DMS 273 (cell line): ENCODE measurements around the gene PTPRN2.
A peak's percentile ranks its signal among the peaks of the same experiment; 100 is the strongest.

Experiments used
- DNase-seq: peaks from one replicate; lab custom pipeline; 2025; ENCODE audit not compliant: unreplicated experiment; lab: John Stamatoyannopoulos, UW

Gene PTPRN2

DNA sequence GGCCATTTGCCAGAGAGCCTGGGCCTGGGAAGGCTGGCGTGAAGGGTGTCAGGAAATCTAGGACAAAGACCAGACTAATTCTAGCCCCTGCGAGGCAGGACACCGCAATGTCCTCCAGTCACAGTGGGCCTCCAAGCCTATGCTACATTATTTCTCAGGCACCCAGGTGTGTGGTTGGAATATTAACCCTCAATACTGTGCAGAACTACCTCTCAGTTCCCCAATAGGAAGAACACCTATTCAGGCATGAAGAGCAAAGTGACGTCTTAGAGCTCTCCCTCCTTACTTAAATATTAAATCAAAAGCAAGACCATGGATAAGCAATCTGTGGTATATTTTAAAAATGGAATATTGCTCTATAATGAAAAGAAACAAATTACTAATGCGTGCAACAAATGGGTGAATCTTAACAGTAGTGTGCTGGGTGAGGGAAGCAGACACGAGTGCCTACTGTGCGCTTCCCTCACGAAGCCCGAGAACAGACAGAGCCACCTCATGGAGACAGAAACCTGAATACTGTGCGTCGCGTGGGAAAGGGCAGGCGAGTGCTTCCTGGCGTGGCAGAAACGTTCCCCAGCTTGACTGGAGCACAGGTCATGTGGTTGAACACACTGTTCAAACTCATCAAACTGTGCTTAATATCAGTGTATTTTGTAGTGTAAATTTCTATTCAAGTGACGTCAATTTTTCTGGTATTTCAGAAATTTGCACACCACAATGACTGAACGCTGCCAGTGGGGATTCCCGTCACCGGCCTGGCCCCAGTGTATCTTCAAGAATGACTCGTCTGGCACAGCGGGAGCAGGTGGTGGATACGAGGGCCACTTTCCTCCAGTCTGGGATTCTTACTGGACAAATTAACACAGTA, 15.5 kb upstream of the PTPRN2 start:
- no peak for DNase-seq

DNA sequence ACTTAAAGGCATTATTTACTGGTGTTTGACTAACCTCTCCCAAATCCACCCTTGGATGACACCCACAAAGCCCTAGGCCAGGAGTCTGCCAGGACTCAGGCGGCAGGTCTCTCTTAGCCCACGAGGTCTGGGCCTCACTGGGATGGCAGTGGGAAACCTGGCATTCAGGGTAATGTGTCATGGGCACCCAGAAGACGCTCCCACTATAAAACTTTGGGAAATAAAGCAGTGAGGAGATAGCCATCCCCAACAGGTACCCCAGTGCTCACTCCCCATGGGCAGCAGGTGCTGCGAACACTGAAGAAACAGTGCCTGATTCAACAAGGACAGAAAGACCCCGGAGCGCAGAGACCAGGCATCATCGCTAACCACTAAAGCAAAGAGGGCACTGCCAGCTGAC, 14.4 kb upstream of the PTPRN2 start:
- no peak for DNase-seq

DNA sequence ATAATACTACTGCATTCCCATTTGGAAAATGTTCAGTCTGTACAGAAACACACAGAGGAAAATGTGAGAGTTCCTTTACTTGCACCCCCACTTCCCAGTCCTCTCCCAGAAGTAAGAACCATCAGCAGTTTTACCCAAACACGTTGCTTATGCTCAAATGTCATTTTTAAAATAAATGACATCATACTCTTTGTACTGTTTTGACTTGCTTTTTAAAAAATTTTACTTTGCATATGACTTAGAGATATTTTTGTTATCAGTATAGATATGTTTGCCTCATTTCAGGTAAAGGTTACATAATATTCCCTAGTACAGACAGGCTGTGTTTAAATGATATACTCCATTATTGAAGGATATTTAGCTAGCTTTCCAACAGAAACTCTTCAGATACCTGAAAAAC, 13.5 kb upstream of the PTPRN2 start:
- no peak for DNase-seq

DNA sequence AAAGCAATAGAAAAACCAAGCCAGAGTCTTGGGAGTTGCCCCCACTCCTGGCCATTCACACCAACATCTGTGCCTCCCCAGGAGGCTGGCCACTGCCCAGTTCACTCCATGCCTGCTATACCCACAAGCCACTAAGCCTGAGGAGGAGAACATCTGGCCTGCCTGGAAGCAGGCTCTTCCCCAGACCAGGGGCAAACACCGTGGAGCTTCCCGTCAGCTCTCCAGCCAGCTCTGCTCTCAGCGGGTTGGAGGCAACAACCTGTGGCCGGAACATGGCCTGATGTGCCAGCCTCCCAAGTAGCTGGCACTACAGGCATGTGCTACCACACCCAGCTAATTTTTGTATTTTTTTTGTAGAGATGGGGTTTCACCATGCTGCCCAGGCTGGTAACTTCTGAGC, 9.1 kb upstream of the PTPRN2 start:
- peak; percentile 67 for DNase-seq

DNA sequence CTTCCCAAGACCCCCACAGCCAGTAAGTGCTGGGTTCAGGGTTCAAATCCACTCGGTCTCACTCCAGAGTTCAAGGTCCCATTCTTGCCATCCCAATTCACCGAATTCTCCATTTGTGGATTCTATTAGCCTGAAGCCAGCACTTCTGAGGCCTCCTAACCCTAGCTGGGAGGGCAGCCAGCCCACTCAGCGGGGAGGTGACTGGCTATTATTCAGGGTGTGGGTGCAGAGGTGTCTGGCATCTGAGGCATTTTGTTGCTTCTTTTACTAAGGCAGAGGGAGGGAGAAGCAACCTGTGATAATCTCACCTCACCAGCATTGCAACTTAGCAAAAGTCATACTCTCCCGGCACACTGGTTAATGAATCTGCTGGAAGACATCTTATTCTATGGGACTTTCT, 8.7 kb upstream of the PTPRN2 start:
- DNase-seq, result peak; percentile 59

DNA sequence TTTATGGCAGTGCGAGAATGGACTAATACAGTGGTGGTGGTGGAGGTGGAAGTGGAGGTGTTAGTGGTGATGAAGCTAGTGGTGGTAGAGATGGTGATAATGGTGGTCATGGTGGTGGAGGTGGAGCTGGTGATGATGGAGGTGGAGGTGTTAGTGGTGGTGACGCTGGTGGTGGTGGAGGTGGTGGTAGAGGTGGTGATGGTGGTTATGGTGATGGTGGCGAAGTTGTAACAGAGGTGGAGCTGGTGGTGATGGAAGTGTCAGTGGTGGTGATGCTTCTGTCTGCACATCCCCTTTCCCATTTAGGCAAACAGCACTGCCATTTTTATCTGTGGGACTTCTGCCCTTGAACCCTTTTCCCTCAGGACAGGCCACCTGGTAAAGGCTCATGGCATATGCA, 7.4 kb upstream of the PTPRN2 start:
- DNase-seq, result no peak

DNA sequence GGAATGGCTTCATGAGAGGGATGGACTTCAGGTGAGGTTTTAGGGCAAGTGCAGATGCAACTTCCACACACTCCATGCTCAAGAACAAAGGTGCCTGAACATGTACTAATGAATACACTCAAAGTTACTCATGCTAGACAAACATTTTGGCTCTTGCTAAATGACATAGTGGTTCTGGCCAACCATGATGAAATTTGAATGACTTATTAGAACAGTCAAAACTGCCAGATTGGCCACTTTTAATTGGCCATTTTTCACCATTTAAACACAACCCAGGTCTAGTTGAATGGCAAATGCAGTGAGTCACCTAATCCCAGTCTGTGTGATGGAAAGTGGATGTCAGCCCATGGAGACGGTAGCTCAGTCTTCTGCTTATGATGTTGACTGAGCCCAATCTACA, 4.9 kb upstream of the PTPRN2 start:
- DNase-seq, result no peak

DNA sequence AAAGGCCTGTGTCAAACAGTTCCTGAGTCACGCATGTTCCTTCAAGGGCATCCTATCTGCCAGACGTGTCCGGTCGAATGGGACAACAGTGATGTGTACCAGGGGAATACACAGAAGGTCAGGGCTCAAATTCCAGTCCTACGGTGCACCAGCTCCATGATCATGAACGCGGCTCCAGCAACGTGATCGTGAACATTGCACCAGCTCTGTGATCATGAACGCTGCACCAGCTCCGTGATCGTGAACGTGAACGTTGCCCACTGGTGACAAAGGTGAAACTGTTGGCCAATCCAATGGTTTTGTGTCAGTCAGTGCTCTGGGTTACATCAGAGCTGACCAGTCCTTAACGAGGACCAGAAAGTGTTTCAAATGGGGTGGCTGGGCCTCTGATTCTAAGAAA, 4.3 kb upstream of the PTPRN2 start:
- DNase-seq, result no peak

DNA sequence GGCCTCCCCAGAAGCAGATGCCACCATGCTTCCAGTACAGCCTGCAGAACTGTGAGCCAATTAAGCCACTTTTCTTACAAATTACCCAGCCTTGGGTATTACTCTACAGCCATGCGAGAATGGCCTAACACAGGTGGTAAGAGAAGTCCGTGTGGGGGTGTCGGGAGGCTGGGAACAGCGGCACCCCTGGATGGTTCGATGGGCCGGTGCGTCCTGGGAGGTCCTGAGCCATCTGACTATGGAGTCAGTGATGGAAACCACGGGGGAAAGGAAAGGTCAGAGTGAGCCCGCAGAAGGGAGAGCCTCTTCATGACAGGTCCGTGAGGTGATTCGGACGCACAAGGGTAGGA, 2.5 kb upstream of the PTPRN2 start:
- DNase-seq, result no peak

DNA sequence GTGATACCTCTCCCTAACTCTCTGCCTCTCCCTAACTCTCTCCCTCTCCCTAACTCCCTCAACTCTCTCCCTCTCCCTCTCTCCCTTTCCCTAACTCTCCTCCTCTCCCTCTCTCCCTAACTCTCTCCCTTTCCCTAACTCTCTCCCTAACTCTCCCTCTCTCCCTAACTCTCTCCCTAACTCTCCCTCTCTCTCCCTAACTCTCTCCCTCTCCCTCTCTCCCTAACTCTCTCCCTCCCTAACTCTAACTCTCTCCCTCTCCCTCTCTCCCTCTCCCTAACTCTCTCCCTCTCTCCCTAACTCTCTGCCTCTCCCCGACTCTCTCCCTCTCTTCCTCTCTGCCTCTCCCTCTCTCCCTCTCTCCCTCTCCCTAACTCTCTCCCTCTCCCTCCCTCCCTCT, 2.0 kb upstream of the PTPRN2 start:
- no peak for DNase-seq

DNA sequence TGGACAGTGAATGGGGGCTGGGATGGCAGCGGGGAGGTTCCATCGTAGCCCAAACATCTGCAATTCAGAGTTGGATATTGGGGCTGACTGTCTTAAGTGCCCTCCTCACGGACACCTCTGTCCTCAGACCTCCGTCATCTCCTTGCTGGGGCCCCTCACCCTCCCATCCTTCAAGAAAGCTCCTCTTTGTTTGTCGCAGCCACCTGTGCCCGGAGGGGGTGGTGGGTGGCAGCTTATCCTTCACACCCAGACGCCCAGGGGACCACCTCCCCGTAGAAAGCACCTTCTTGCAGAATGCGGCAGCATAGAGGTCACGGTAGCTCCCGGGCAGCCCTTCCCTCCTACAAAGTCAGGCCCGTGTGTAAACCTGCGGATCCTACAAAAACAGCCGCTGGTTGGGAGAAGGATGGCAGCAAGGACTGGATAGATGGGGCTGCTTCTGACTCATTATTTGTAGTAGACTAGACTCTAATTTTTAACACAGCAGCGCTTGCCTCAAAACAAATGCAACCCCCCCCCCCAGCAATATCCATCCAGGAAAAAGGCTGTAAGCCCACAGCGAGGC, 1.3 kb upstream of the PTPRN2 start:
- no peak for DNase-seq

DNA sequence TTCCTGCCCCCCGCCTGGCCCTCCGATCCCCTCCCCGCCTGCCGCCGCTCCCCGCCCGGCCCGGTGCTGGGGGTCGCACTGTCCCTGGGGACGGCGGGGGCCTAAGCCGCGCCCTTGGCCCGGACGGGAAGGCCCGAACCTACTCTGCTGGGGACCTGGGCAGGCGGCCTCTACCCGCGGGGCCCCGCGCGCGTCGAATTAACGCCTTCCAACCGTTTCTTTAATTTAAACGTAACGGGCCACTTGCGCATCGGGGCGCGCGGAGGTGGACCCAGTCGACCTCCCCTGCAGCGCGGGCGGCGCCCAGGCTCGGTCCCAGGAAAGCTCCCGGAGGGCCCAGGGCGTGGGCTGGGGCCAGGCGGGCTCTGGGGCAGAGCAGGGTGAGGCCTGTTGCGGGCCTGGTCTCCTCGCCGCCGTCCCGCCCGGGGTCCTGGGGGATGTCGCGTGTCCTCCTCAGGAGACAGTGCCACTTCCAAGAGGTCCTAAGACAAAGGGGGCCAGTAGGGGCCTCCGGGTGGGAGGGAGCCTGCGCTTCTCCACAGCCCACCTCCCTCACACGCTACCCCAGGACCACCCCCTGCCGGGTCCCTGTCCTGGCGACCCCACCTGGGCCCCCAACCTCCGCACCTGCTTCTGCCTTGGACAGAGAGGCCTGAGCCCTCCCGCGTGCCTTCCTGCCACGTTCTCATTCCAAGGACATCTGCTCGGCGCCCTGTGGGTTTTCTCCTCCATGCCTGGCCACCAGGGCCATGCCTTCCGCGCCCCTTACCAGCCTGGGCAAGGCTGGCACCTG, 658 bp upstream of the PTPRN2 start:
- DNase-seq, result peak; percentile 74

DNA sequence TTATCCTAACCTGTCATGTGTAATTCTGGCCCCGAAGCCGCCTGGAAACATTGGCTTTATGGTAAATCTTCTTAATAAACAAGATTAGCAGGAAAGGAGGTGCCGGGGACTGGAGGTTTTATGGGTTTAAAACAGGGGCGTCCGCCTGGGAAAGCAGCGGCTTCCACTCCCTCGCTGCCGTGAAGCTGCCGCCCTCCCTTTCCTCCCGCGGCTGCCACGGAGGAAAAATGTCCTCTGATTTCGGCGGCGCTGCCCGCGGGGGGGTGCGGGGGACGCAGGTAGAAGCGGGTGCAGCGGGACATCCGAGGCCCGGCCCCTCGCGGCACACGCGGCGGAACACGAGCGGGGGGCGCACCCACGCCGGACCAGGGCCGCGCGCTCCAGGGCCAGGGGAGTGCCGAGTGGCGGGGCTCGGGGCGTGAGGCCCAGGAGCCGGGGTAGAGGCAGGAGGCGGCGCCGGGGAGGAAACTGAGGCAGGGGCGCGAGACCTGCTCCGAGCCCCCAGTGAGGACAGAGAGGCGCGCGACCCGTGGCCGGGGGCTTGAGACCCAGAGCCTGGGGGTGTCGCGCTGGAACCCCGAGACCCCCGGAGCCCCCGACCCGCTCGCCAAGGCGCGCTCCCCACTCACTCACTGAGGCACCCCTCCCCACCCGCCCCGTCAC, 993 bp downstream of the PTPRN2 start:
- peak; percentile 50 for DNase-seq

DNA sequence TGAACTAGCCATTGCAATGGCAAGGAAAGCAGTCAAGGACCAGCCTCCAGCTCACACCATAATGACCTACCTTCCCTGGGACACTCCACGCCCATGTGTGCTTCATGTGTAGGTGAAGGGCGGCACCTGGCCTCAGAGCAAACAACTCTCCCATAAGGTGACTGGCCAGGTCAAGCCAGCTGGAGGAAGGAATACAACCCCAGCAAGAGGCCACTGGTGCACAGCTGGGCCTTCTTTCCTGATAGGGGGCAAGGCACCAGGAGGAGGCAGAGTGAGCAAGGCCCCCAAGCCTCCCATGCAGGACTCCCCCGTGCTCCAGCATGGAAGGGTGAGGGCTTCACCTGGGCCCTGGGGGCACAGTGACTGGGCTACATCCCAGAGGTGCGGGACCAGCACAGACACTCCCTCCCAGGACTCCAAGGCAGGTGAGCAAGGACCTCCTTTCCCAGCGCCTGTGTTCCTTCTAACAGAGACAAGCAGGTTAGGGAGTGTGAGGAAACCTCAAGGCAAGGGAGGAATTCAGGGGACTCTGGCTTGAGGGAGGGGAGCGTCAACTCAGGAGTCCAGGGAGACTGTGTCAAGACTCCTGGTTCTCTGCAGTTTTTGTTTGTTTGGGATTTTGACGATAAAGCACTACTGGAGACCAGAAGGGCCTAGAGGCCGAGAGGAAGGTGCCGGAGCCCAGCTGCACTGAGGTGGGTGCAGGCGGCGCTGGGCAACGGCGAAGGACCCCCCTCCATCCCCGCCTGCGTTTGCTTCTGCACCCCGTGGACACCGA, 1.7 kb downstream of the PTPRN2 start:
- no peak for DNase-seq

DNA sequence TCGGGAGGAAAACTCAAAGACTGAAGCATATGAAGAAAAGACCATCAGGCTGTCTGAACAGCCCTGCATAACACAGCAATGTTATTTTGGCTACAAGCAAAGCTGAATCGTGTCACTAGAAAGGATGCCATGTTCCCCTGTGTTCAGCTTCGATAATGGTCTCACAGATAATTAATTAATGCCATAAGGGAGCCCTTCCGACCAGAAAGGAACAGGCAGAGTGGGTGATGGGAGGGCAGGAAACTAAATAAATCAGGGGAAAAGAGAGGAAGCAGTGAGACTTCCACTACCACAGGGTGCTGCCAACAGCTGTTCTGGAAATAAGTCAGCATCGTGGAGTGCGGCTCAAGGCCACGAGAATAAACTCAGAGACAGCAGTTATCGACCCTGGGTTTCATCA, 3.2 kb downstream of the PTPRN2 start:
- DNase-seq, result no peak

DNA sequence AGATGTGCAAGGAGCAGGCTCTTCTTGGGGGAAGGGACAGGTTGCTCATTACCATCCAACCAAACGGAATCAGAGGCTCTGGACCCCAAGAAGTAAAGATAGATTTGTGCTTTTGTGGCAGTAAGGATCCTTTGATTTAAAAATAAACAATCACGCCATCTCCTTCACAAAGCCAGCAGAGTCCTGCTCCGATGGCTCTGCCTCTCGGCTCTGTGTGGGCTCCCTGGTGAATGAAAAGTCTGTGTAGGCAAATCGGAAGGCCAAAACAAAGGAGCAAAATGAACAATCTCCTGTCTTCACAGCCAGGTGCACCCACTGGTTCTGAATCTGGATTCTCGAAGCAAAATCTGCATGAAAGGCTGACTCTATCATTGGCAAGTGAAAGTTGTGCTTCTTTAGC, 3.8 kb downstream of the PTPRN2 start:
- DNase-seq, result no peak

DNA sequence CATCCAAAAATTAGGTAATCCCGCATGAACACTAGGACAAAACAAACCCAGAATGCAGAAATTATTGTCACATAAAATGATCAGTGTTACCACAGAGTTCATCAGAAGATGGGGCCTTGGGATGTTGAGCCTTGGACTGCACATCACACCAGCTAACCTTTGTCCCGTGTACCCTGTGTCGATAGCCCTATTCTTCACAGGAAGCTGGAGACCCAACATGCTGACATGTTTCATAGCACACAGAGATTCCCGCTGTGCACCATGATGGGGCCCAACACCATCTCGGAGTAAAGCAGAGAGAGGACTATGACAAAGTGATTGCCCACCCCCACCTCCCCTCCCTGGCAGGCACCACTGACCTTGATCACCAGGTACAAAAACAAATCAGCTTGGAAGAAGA, 4.5 kb downstream of the PTPRN2 start:
- no peak for DNase-seq

DNA sequence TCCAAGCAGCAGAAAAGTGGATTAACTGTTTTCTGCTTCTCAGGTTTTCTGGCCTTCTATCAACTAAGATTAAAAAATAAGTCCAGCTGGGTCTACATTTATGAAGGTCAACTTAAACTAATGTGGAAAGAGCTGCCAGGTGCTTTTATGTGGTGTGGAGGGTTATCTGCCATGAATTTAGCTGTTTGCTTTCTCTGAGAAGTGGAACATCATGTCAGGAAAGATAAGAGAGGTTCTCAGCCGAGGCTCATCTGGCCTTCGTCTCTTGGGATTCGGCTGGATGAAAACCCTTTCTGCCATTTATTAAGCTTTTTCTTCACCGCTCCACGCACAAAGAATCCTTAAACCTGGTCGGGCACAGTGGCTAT, 5.5 kb downstream of the PTPRN2 start:
- no peak for DNase-seq

DNA sequence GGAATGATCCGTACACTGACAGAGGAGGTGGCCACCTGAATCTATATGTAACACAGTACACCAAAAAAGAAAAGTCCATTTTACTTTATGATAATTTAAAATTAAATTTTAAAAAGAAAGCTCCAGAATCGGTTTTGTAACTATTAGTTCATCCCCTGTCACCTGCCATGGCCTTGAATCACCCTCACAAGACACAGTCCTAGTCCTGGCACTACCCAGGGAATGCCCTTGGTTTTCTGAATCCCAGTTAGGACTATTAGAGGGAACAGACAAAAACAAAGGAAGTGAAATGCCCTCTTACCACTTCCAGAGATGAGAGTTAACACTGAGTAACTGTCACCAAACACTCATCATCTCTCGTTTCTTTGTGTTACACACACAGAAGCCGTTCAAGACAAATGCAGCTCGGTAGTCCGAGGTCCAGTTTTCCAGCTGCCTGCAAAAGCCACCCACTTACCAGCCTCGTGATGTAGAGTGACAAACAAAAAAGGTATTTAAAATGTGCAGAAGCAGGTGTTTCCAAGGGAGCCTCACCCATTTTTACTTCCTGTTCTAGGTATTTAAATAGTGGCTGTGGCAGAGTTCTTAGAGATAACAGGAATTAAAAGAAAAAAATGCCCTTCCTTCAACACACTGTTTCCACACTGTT, 6.1 kb downstream of the PTPRN2 start:
- no peak for DNase-seq
